HepG2 (cell line): Measurements from ENCODE around the gene FERMT2. TPM values are rescaled to one million over a fixed set of nuclear protein-coding genes. Genes with fewer than 3 reads are reported as not detected.

Experiments
- ATAC-seq: fragments of 200-7000 bp; cut with Tn5 transposase; 3 replicates; pipeline ENCODE4 v1.9.1; 2020; ENCODE audit warnings: mild to moderate bottlenecking, moderate library complexity
- BruUV-seq: library from RNA; stranded (reverse); fragments of 400-500 nt; replicated peaks from 2 replicates; lab custom pipeline; 2021; lab: Mats Ljungman, UMichigan
- CTCF ChIA-PET: fragments of 300-600 bp; formaldehyde crosslinking; extraction: SDS; loops from one replicate; lab custom pipeline; 2021; ENCODE audit warnings: low total read pairs, inconsistent platforms, low intra/inter-chr PET ratio; lab: Yijun Ruan, JAX
- POLR2A ChIA-PET: fragments of 350-600 bp; sonication (Branson Sonifier 250); formaldehyde crosslinking; loops from one replicate; lab custom pipeline; 2020; ENCODE audit warnings: antibody characterized with exemption, inconsistent platforms; lab: Yijun Ruan, JAX
- DNase-seq: peaks from one replicate; pipeline ENCODE4 v3.0.0-alpha.2; 2015; ENCODE audit warnings: low spot score
- FAIRE-seq: peaks from 3 replicates; lab custom pipeline; 2011; peaks lifted over from hg19 to GRCh38; lab: Jason Lieb, UNC
- H2AFZ ChIP-seq: one replicate; pipeline ENCODE4 v1.6.1; 2011; ENCODE audit warnings: low read length, inconsistent platforms
- H3K27ac ChIP-seq: fragments of 300-600 bp; 3 replicates; pipeline ENCODE4 v1.8.0; 2011; ENCODE audit warnings: mixed run types, mild to moderate bottlenecking, mixed read lengths, low read length, inconsistent platforms; ENCODE audit not compliant: insufficient read depth; ENCODE audit errors: extremely low read length
- H3K27me3 ChIP-seq, 2 experiments: fragments of 200-600 bp in 1 of 2; 2 replicates in 1 of 2; 3 replicates in 1 of 2; pipeline versions ENCODE4 v1.6.0 to v1.8.0; 2011; ENCODE audit warnings: low read length in 2 of 2, mild to moderate bottlenecking in 2 of 2, moderate library complexity in 2 of 2, inconsistent platforms in 1 of 2; ENCODE audit not compliant: insufficient read depth in 2 of 2, control insufficient read depth in 1 of 2
- H3K36me3 ChIP-seq, 2 experiments: fragments of 200-600 bp in 1 of 2; replicated peaks in 1 of 2; 2 replicates in 1 of 2; 3 replicates in 1 of 2; pipeline versions ENCODE4 v1.5.1 to v1.8.0; 2011; ENCODE audit warnings: low read length in 2 of 2, inconsistent platforms in 1 of 2; ENCODE audit not compliant: insufficient read depth in 2 of 2, control insufficient read depth in 1 of 2
- H3K4me1 ChIP-seq: 2 replicates; pipeline ENCODE4 v1.5.1; 2012; ENCODE audit warnings: low read length, inconsistent platforms; ENCODE audit not compliant: insufficient read depth
- H3K4me2 ChIP-seq: 2 replicates; pipeline ENCODE4 v1.6.0; 2011; ENCODE audit warnings: low read depth, low read length, inconsistent platforms
- H3K4me3 ChIP-seq, 3 experiments: fragments of 200-600 bp in 1 of 3; sonication (generic), shearing (Covaris generic) in 1 of 3; replicated peaks in 1 of 3; 2 replicates each; pipeline ENCODE4 v1.5.1; 2011 to 2016; ENCODE audit warnings: low read length in 3 of 3, inconsistent platforms in 2 of 3, low read depth in 2 of 3, mild to moderate bottlenecking in 2 of 3, control low read depth in 1 of 3, mixed read lengths in 1 of 3; ENCODE audit not compliant: insufficient read depth in 1 of 3
- H3K79me2 ChIP-seq: one replicate; pipeline ENCODE4 v1.6.1; 2011; ENCODE audit warnings: low read length, inconsistent platforms; ENCODE audit not compliant: insufficient read depth
- H3K9ac ChIP-seq: 2 replicates; pipeline ENCODE4 v1.6.0; 2011; ENCODE audit warnings: mild to moderate bottlenecking, low read depth, low read length, inconsistent platforms; ENCODE audit not compliant: insufficient read depth
- H3K9me3 ChIP-seq: 2 replicates; pipeline ENCODE4 v1.5.1; 2012; ENCODE audit warnings: mild to moderate bottlenecking, low read length
- H4K20me1 ChIP-seq: 2 replicates; pipeline ENCODE4 v1.6.0; 2011; ENCODE audit warnings: inconsistent platforms, mild to moderate bottlenecking, low read length, moderate library complexity; ENCODE audit not compliant: insufficient read depth
- DMAP1 ChIP-seq: IDR thresholded peaks from 2 replicates; pipeline ENCODE4 v1.6.1; 2016
- HMG20A ChIP-seq: IDR thresholded peaks from 2 replicates; pipeline ENCODE4 v1.6.1; 2016; ENCODE audit warnings: borderline replicate concordance
- KIAA2018 ChIP-seq: sonication (generic); formaldehyde crosslinking; IDR thresholded peaks from 2 replicates; pipeline ENCODE4 v1.5.0; 2020; ENCODE audit warnings: mild to moderate bottlenecking, missing genetic modification reagents, borderline replicate concordance
- TAF1 ChIP-seq: sonication (generic); formaldehyde crosslinking; IDR thresholded peaks from 2 replicates; pipeline ENCODE4 v1.4.0; 2020; ENCODE audit warnings: missing genetic modification reagents
- USF2 ChIP-seq, 2 experiments: sonication (generic) in 1 of 2; formaldehyde crosslinking in 1 of 2; IDR thresholded peaks; 2 replicates each; pipeline versions ENCODE4 v1.5.1 to v1.6.1; 2011 to 2020; ENCODE audit warnings: borderline replicate concordance in 1 of 2, low read depth in 1 of 2, low read length in 1 of 2, mild to moderate bottlenecking in 1 of 2, missing genetic modification reagents in 1 of 2, moderate library complexity in 1 of 2
- ZNF317 ChIP-seq: sonication (generic); formaldehyde crosslinking; IDR thresholded peaks from 2 replicates; pipeline ENCODE4 v1.5.0; 2020; ENCODE audit warnings: mild to moderate bottlenecking, missing genetic modification reagents
- ZNF446 ChIP-seq: sonication (generic); formaldehyde crosslinking; IDR thresholded peaks from 2 replicates; pipeline ENCODE4 v1.5.0; 2020; ENCODE audit warnings: mild to moderate bottlenecking, missing genetic modification reagents
- ZNF501 ChIP-seq: sonication (generic); formaldehyde crosslinking; IDR thresholded peaks from 2 replicates; pipeline ENCODE4 v1.5.1; 2020; ENCODE audit warnings: mild to moderate bottlenecking, moderate library complexity, missing genetic modification reagents
- ZNF510 ChIP-seq: sonication (generic); formaldehyde crosslinking; IDR thresholded peaks from 2 replicates; pipeline ENCODE4 v1.4.0; 2020; ENCODE audit warnings: low read depth, mild to moderate bottlenecking, missing genetic modification reagents
- ZNF749 ChIP-seq: sonication (generic); formaldehyde crosslinking; IDR thresholded peaks from 2 replicates; pipeline ENCODE4 v1.8.0; 2022; ENCODE audit warnings: mild to moderate bottlenecking, missing genetic modification reagents, moderate library complexity, borderline replicate concordance
- ZNF891 ChIP-seq: sonication (generic); formaldehyde crosslinking; IDR thresholded peaks from 2 replicates; pipeline ENCODE4 v1.5.0; 2020; ENCODE audit warnings: mild to moderate bottlenecking, missing genetic modification reagents
- ZSCAN12 ChIP-seq: sonication (generic); formaldehyde crosslinking; IDR thresholded peaks from 2 replicates; pipeline ENCODE4 v1.9.0; 2021; ENCODE audit warnings: mild to moderate bottlenecking, missing genetic modification reagents
- WGBS: methylation state at CpG from one replicate; pipeline ENCODE4 v1.1.6; 2017; ENCODE audit warnings: low lambda C conversion rate; 5-methylcytosine and 5-hydroxymethylcytosine counted together
- in situ Hi-C: cut with HindIII; loops from 2 replicates; pipeline ENCODE4 v1.10.0; 2017; ENCODE audit warnings: low pct_unique_long_range_greater_than_20kb; ENCODE audit not compliant: extremely low pct_ligation_motif_present
- intact Hi-C: fragments of 100-400 bp; cut with micrococcal nuclease; formaldehyde crosslinking; loops from one replicate; pipeline ENCODE4 v1.10.0; 2022; ENCODE audit not compliant: unreplicated experiment
- polyA plus RNA-seq, 8 experiments: library from polyadenylated mRNA; depleted of rRNA in 3 of 8; stranded (reverse) in 7 of 8; unstranded in 1 of 8; fragments of >200 nt; fragmentation: Illumina TruSeq in 4 of 8; extraction: Trizol in 4 of 8; gene quantifications; 2 replicates each; pipeline versions ENCODE4 v1.2.1 to v1.2.3, GENCODE V29; 2011 to 2016; ENCODE audit warnings: low read depth in 4 of 8, missing spikeins in 1 of 8, mixed read lengths in 1 of 8; ENCODE audit not compliant: insufficient read depth in 1 of 8
- total RNA-seq, 5 experiments: library from RNA; depleted of rRNA; stranded (reverse); fragments of >200 nt; fragmentation: Illumina TruSeq; extraction: Trizol; gene quantifications; 2 replicates each; pipeline ENCODE4 v1.2.3, GENCODE V29; 2016; ENCODE audit warnings: low read depth in 1 of 5
- TF ChIP-seq, protein P1 (sequence below): IDR thresholded peaks from 2 replicates; pipeline ENCODE4 v1.6.1; 2016; ENCODE audit warnings: low read depth, borderline replicate concordance
- TF ChIP-seq, protein P2 (sequence below): sonication (generic); formaldehyde crosslinking; IDR thresholded peaks from 2 replicates; pipeline ENCODE4 v1.5.0; 2020; ENCODE audit warnings: missing genetic modification reagents

FERMT2 gene
- total and polyA plus RNA-seq, 2 of the 13 experiments (the other 11 are each of a cell fraction or from before 2014, with no cell fraction given): 36.2 to 60.4 TPM

GRCh38 chr14:52910572-52910971 lies 40.3 kb downstream of the FERMT2 start:
- no peak for ATAC-seq
- DNase-seq: no peak
- intact Hi-C loops (loop anchor here (1.0 kb wide), 1 partner anchor 9 kb away; no protein-coding TSS in a partner anchor), in situ Hi-C loops (no loop called here)
- Histone ChIP-seq H3K79me2 (peaks cover 12% of the 10 kb centered on the region), H3K27ac (no peak overlapping the region), H3K4me1 (no peaks in the 10 kb centered on the region), H3K9me3 (no peaks in the 10 kb centered on the region), H2AFZ (no peak overlapping the region), H3K9ac (no peak overlapping the region), H3K4me3 (no peak overlapping the region), H3K4me2 (no peak overlapping the region), H4K20me1 (0 out of 2 replicates have a peak, but pooled peaks cover 4% of the 10 kb centered on the region), H3K36me3 (peaks cover 4 to 15% of the 10 kb centered on the region in 2 experiments), H3K27me3 (no peaks in the 10 kb centered on the region)
- 96% methylated on average over 2 of the region's 2 CpGs for WGBS
- ChIA-PET POLR2A (no interaction called here), CTCF (no interaction called here)
- no peak for FAIRE-seq
- no TSS peak for BruUV-seq
- no peak for TF ChIP-seq USF2 (IDR thresholded peaks at IDR 0.05; ENCODE audit: low read depth, low read length)
- no peak for TF ChIP-seq USF2 (CRISPR knock-in tag; IDR thresholded peaks at IDR 0.05; ENCODE audit: borderline replicate concordance)
- TF ChIP-seq, protein P1, sequence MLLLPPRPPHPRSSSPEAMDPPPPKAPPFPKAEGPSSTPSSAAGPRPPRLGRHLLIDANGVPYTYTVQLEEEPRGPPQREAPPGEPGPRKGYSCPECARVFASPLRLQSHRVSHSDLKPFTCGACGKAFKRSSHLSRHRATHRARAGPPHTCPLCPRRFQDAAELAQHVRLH (CRISPR knock-in tag): no peak
- no peak for TF ChIP-seq ZNF891 (CRISPR knock-in tag)
- TF ChIP-seq DMAP1 (CRISPR knock-in tag): no peak
- no peak for TF ChIP-seq ZNF317 (CRISPR knock-in tag)
- TF ChIP-seq ZNF749 (CRISPR knock-in tag): no peak
- TF ChIP-seq, protein P2, sequence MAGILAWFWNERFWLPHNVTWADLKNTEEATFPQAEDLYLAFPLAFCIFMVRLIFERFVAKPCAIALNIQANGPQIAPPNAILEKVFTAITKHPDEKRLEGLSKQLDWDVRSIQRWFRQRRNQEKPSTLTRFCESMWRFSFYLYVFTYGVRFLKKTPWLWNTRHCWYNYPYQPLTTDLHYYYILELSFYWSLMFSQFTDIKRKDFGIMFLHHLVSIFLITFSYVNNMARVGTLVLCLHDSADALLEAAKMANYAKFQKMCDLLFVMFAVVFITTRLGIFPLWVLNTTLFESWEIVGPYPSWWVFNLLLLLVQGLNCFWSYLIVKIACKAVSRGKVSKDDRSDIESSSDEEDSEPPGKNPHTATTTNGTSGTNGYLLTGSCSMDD (CRISPR knock-in tag): no peak
- TF ChIP-seq ZNF510: no peak
- TF ChIP-seq ZNF501 (CRISPR knock-in tag): no peak
- TF ChIP-seq ZSCAN12 (CRISPR knock-in tag): no peak
- no peak for TF ChIP-seq ZNF446 (CRISPR knock-in tag)
- no peak for TF ChIP-seq HMG20A (CRISPR knock-in tag)
- TF ChIP-seq TAF1: no peak
- TF ChIP-seq KIAA2018 (CRISPR knock-in tag): no peak
